HEK293T (cell line): ENCODE measurements around the gene SIAE.

Source experiments
- ARNT ChIP-seq: fragments of 450-650 bp; IDR thresholded peaks from 2 replicates; pipeline ENCODE4 v1.6.1; 2017; ENCODE audit warnings: mild to moderate bottlenecking
- BHLHE40 ChIP-seq: fragments of 450-650 bp; IDR thresholded peaks from 2 replicates; pipeline ENCODE4 v1.6.1; 2016; ENCODE audit warnings: mild to moderate bottlenecking, moderate library complexity, borderline replicate concordance
- ELF4 ChIP-seq: fragments of 450-650 bp; IDR thresholded peaks from 2 replicates; pipeline ENCODE4 v1.6.1; 2017; ENCODE audit warnings: antibody characterized with exemption
- FOXA1 ChIP-seq: fragments of 450-650 bp; IDR thresholded peaks from 2 replicates; pipeline ENCODE4 v1.6.1; 2016; ENCODE audit warnings: mild to moderate bottlenecking
- FOXK2 ChIP-seq: fragments of 450-650 bp; IDR thresholded peaks from 2 replicates; pipeline ENCODE4 v1.6.1; 2016; ENCODE audit warnings: mild to moderate bottlenecking
- FOXM1 ChIP-seq: fragments of 450-650 bp; IDR thresholded peaks from 2 replicates; pipeline ENCODE4 v1.6.1; 2017; ENCODE audit warnings: mild to moderate bottlenecking, borderline replicate concordance
- HDGF ChIP-seq: fragments of 450-650 bp; IDR thresholded peaks from 2 replicates; pipeline ENCODE4 v1.6.1; 2017; ENCODE audit warnings: antibody characterized with exemption, borderline replicate concordance
- L3MBTL2 ChIP-seq: fragments of 450-650 bp; conservative IDR thresholded peaks from 2 replicates; pipeline ENCODE4 v1.6.1; 2016; ENCODE audit warnings: mild to moderate bottlenecking
- LEF1 ChIP-seq: fragments of 450-650 bp; IDR thresholded peaks from 2 replicates; pipeline ENCODE4 v1.6.1; 2017; ENCODE audit warnings: mild to moderate bottlenecking, borderline replicate concordance
- SP1 ChIP-seq: fragments of 450-650 bp; IDR thresholded peaks from 2 replicates; pipeline ENCODE4 v1.6.1; 2017
- SUZ12 ChIP-seq: fragments of 450-650 bp; IDR thresholded peaks from 2 replicates; pipeline ENCODE4 v1.6.1; 2016; ENCODE audit warnings: mild to moderate bottlenecking
- TARDBP ChIP-seq: fragments of 450-650 bp; IDR thresholded peaks from 2 replicates; pipeline ENCODE4 v1.6.1; 2016
- ZNF384 ChIP-seq: fragments of 450-650 bp; IDR thresholded peaks from 2 replicates; pipeline ENCODE4 v1.6.1; 2016
- TF ChIP-seq, protein P1 (sequence below): fragments of 450-650 bp; IDR thresholded peaks from 2 replicates; pipeline ENCODE4 v1.6.1; 2016

DNA sequence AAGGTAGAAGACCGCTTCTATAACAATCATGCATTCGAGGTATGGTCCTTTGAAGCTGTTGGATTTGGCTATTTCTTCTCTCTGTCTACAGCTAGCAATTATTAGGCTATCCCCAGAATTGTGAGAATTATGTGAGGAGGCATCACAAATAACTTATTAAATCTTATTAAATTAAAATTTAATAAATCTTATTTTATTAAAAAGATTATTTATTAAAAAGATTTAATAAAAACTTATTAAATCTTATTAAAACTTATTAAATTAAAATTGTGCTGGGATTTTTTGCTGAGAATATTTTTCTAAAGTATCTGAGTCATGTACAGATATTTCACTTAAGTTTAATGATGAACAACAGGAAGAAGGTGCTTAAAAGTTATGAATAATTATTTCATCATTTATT, 7.9 kb upstream of the SIAE start:
- TF ChIP-seq ELF4, result no peak
- TF ChIP-seq FOXA1, result no peak
- no peak for TF ChIP-seq SP1
- TF ChIP-seq ARNT, result no peak
- no peak for TF ChIP-seq BHLHE40
- no peak for TF ChIP-seq TARDBP
- no peak for TF ChIP-seq L3MBTL2
- no peak for TF ChIP-seq FOXK2
- no peak for TF ChIP-seq SUZ12
- TF ChIP-seq HDGF, result no peak
- TF ChIP-seq ZNF384, result no peak
- TF ChIP-seq FOXM1, result no peak
- no peak for TF ChIP-seq LEF1
- TF ChIP-seq, protein P1, sequence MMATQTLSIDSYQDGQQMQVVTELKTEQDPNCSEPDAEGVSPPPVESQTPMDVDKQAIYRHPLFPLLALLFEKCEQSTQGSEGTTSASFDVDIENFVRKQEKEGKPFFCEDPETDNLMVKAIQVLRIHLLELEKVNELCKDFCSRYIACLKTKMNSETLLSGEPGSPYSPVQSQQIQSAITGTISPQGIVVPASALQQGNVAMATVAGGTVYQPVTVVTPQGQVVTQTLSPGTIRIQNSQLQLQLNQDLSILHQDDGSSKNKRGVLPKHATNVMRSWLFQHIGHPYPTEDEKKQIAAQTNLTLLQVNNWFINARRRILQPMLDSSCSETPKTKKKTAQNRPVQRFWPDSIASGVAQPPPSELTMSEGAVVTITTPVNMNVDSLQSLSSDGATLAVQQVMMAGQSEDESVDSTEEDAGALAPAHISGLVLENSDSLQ, result no peak
